Skeletal muscle tissue (tissue), 4 donors: Measurements from ENCODE around the gene CYP2C18. TPM values are rescaled to one million over a fixed set of nuclear protein-coding genes. Genes with fewer than 3 reads are reported as not detected.
"Not testable (repeated sequence)": the region's sequence is repeated elsewhere in the genome, so short reads cannot be mapped to it uniquely, and the experiment has no call there.

Experiments used
- H3K27ac ChIP-seq: one replicate; pipeline ENCODE4 v1.7.0; 2013; ENCODE audit warnings: mild to moderate bottlenecking, low read depth, low read length, inconsistent platforms
- H3K27me3 ChIP-seq, 3 donors: one replicate each; pipeline ENCODE4 v1.7.0; 2013; ENCODE audit warnings: low read length in 3 of 3; ENCODE audit not compliant: control insufficient read depth in 3 of 3, insufficient read depth in 3 of 3
- H3K36me3 ChIP-seq, 3 donors: one replicate each; pipeline ENCODE4 v1.7.0; 2013; ENCODE audit warnings: low read length in 3 of 3; ENCODE audit not compliant: control insufficient read depth in 3 of 3, insufficient read depth in 3 of 3
- H3K4me1 ChIP-seq, 3 donors: one replicate each; pipeline ENCODE4 v1.7.0; 2013; ENCODE audit warnings: low read length in 3 of 3, mild to moderate bottlenecking in 3 of 3; ENCODE audit not compliant: control insufficient read depth in 3 of 3, insufficient read depth in 3 of 3
- H3K4me3 ChIP-seq, 3 donors: one replicate each; pipeline ENCODE4 v1.7.0; 2013; ENCODE audit warnings: low read length in 3 of 3
- H3K9ac ChIP-seq, 3 donors: one replicate each; pipeline ENCODE4 v1.7.0; 2013; ENCODE audit warnings: low read length in 3 of 3, mild to moderate bottlenecking in 3 of 3, moderate library complexity in 2 of 3, low read depth in 1 of 3
- H3K9me3 ChIP-seq, 3 donors: one replicate each; pipeline ENCODE4 v1.7.0; 2013; ENCODE audit warnings: low read length in 3 of 3; ENCODE audit not compliant: control insufficient read depth in 3 of 3
- total RNA-seq: library from RNA; depleted of rRNA; stranded (reverse); fragments of >200 nt; gene quantifications from one replicate; pipeline ENCODE4 v1.2.3, GENCODE V29; 2014
- donor health status: Osteomylitis.

CYP2C18 gene
- not detected for total RNA-seq

- Histone ChIP-seq H3K9me3 (no peaks in the 10 kb centered on the region), H3K36me3 (no peaks in the 10 kb centered on the region), H3K4me3 (no peak within 1 kb of the TSS), H3K27ac (no peak within 1 kb of the TSS), H3K27me3 (no peaks in the 10 kb centered on the region), H3K9ac (no peak within 1 kb of the TSS), H3K4me1 (no peaks in the 10 kb centered on the region)
These were observed at the start of gene CYP2C18 for GRCh38 chr10:94683214-94684054. Gene CYP2C18 (plus strand): TSS chr10:94683729. CDS start chr10:94683820, 91 bp downstream.

DNA sequence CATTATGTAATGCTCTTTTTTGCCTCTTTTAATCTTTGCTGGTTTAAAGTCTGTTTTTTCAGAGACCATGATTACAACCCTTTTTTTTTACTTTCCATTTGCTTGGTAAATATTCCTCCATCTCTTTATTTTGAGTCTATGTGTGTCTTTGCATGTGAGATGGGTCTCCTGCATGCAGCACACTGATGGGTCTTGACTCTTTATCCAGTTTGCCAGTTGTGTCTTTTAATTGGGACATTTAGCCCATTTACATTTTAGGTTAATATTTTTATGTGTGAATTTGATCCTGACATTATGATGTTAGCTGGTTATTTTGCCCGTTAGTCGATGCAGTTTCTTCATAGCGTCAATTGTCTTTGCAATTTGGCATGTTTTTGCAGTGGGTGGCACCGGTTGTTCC lies 45.4 kb upstream of the CYP2C18 start:
- H3K36me3 ChIP-seq, H3K4me3 ChIP-seq, H3K4me1 ChIP-seq, H3K27ac ChIP-seq, H3K27me3 ChIP-seq, H3K9ac ChIP-seq, H3K9me3 ChIP-seq: not testable (repeated sequence)

DNA sequence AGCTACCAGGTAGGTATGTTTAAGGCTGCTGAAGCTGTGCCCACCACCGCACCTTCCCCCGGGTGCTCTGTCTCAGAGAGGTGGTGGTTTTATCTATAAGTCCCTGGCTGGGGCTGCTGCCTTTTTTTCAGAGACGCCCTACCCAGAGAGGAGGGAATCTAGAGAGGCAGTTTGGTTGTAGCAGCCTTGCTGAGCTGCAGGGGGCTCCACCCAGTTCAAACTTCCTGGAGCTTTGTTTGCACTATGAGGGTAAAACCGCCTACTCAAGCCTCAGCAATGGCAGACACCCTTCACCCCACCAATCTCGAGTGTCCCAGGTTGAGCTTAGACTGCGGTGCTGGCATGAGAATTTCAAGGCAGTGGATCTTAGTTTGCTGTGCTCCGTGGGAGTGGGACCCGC lies 43.6 kb upstream of the CYP2C18 start:
- Histone ChIP-seq H3K36me3 (no peaks in the 10 kb centered on the region), H3K4me3 (no peak overlapping the region)

DNA sequence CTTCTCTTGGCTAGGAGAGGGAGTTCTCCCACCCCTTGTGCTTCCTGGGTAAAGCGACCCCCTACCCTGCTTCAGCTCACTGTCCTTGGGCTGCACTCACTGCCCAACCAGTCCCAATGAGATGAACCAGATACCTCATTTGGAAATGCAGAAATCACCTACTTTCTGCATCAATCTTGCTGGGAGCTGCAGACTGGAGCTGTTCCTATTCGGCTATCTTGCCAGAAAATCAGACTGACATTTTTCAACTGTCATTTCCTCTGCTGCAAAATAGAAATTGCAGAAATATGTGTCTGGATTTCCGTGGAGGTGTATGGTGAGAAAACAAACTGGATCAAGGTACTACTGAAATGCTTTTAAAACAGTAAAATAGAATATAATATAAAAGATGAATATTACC lies 43.0 kb upstream of the CYP2C18 start:
- H3K27ac ChIP-seq = no peak overlapping the region
- no peak overlapping the region for H3K4me3 ChIP-seq
- no peaks in the 10 kb centered on the region for H3K9me3 ChIP-seq
- no peaks in the 10 kb centered on the region for H3K36me3 ChIP-seq
- H3K9ac ChIP-seq = no peak overlapping the region
- H3K4me1 ChIP-seq = no peaks in the 10 kb centered on the region
- no peaks in the 10 kb centered on the region for H3K27me3 ChIP-seq

More for the DNA sequence above, 43.6 kb upstream of the CYP2C18 start:
- H3K27ac ChIP-seq = no peak overlapping the region
- H3K9ac ChIP-seq = no peak overlapping the region
- no peaks in the 10 kb centered on the region for H3K27me3 ChIP-seq
- no peaks in the 10 kb centered on the region for H3K9me3 ChIP-seq
- H3K4me1 ChIP-seq = no peaks in the 10 kb centered on the region

- Histone ChIP-seq H3K4me3 (no peak overlapping the region), H3K36me3 (no peaks in the 10 kb centered on the region), H3K27ac (no peak overlapping the region), H3K9me3 (no peaks in the 10 kb centered on the region), H3K27me3 (no peaks in the 10 kb centered on the region), H3K4me1 (no peaks in the 10 kb centered on the region), H3K9ac (no peak overlapping the region)
These were observed 42.0 kb upstream of the CYP2C18 start for GRCh38 chr10:94641480-94641879.

GRCh38 chr10:94644352-94644751 lies 39.2 kb upstream of the CYP2C18 start:
- Histone ChIP-seq H3K27ac (no peak overlapping the region), H3K36me3 (no peaks in the 10 kb centered on the region), H3K27me3 (no peaks in the 10 kb centered on the region), H3K4me3 (no peak overlapping the region), H3K9ac (no peak overlapping the region), H3K9me3 (peaks cover 0 to 5% (median 0%) of the 10 kb centered on the region in 3 donors), H3K4me1 (no peaks in the 10 kb centered on the region)

GRCh38 chr10:94645285-94645684 lies 38.2 kb upstream of the CYP2C18 start:
- Histone ChIP-seq H3K27me3 (no peaks in the 10 kb centered on the region), H3K4me3 (no peak overlapping the region), H3K9me3 (peaks cover 0 to 5% (median 0%) of the 10 kb centered on the region in 3 donors), H3K36me3 (no peaks in the 10 kb centered on the region), H3K9ac (no peak overlapping the region), H3K4me1 (no peaks in the 10 kb centered on the region), H3K27ac (no peak overlapping the region)

- H3K27ac ChIP-seq, H3K9ac ChIP-seq, H3K4me3 ChIP-seq, H3K27me3 ChIP-seq, H3K4me1 ChIP-seq, H3K9me3 ChIP-seq, H3K36me3 ChIP-seq: not testable (repeated sequence)
These were observed 28.3 kb upstream of the CYP2C18 start for GRCh38 chr10:94655201-94655600.

DNA sequence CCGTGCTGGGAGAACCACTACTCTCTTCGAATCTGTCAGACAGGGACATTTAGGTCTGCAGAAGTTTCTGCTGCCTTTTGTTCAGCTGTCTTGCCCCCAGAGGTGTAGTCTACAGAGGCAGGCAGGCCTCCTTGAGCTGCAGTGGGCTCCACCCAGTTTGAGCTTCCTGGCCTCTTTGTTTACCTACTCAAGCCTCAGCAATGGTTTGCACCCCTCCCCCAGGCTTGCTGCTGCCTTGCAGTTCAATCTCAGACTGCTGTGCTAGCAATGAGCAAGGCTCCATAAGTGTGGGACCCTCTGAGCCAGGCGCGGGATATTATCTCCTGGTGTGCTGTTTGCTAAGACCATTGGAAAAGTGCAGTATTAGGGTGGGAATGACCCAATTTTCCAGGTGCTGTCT lies 20.5 kb upstream of the CYP2C18 start:
- not testable (repeated sequence) for H3K27me3 ChIP-seq, H3K9me3 ChIP-seq, H3K27ac ChIP-seq, H3K4me3 ChIP-seq, H3K4me1 ChIP-seq, H3K36me3 ChIP-seq, H3K9ac ChIP-seq

GRCh38 chr10:94666391-94667102 lies 17.0 kb upstream of the CYP2C18 start:
- H3K36me3 ChIP-seq = no peaks in the 10 kb centered on the region
- H3K4me3 ChIP-seq = no peak overlapping the region
- H3K9me3 ChIP-seq = peaks cover 0 to 6% (median 0%) of the 10 kb centered on the region in 3 donors
- H3K27ac ChIP-seq = no peak overlapping the region
- H3K27me3 ChIP-seq = peaks cover 0 to 7% (median 0%) of the 10 kb centered on the region in 3 donors
- H3K9ac ChIP-seq = no peak overlapping the region
- H3K4me1 ChIP-seq = no peaks in the 10 kb centered on the region
